Astrocyte (in vitro differentiated cells and primary cell): ENCODE measurements around the gene SHANK2.

ENCODE experiments used
- EZH2 ChIP-seq: IDR thresholded peaks from 2 replicates; pipeline ENCODE4 v1.6.1; 2012; ENCODE audit warnings: mild to moderate bottlenecking, low read length, inconsistent platforms; ENCODE audit not compliant: insufficient read depth
- TF ChIP-seq, protein P1 (sequence below): IDR thresholded peaks from 2 replicates; pipeline ENCODE4 v1.5.1; 2011; ENCODE audit warnings: low read depth, mild to moderate bottlenecking, inconsistent platforms, low read length, moderate library complexity; ENCODE audit not compliant: insufficient read depth

- TF ChIP-seq, protein P1, sequence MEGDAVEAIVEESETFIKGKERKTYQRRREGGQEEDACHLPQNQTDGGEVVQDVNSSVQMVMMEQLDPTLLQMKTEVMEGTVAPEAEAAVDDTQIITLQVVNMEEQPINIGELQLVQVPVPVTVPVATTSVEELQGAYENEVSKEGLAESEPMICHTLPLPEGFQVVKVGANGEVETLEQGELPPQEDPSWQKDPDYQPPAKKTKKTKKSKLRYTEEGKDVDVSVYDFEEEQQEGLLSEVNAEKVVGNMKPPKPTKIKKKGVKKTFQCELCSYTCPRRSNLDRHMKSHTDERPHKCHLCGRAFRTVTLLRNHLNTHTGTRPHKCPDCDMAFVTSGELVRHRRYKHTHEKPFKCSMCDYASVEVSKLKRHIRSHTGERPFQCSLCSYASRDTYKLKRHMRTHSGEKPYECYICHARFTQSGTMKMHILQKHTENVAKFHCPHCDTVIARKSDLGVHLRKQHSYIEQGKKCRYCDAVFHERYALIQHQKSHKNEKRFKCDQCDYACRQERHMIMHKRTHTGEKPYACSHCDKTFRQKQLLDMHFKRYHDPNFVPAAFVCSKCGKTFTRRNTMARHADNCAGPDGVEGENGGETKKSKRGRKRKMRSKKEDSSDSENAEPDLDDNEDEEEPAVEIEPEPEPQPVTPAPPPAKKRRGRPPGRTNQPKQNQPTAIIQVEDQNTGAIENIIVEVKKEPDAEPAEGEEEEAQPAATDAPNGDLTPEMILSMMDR, result no peak
- TF ChIP-seq EZH2, result no peak
These were observed 31.6 kb upstream of the SHANK2 start for GRCh38 chr11:71283971-71284441.
